Immature natural killer cell (primary cell): ENCODE results near the gene MAPKAP1. TPM values are rescaled to one million over a fixed set of nuclear protein-coding genes. Genes with fewer than 3 reads are reported as not detected.

Experiments
- DNase-seq, 3 donors: peaks; one replicate each; pipeline ENCODE4 v3.0.0; 2022; ENCODE audit warnings: mixed read lengths in 1 of 3
- H3K27ac Mint-ChIP-seq, 6 donors: one replicate each; pipeline ENCODE4 v1.8.0; 2020; ENCODE audit warnings: mixed read lengths in 6 of 6, mild to moderate bottlenecking in 5 of 6, inconsistent platforms in 4 of 6, moderate library complexity in 3 of 6
- H3K27me3 Mint-ChIP-seq, 3 donors: one replicate each; pipeline ENCODE4 v1.8.0; 2020 to 2021; ENCODE audit warnings: low read depth in 3 of 3, mild to moderate bottlenecking in 3 of 3, mixed read lengths in 3 of 3, moderate library complexity in 3 of 3, inconsistent platforms in 1 of 3
- H3K36me3 Mint-ChIP-seq, 3 donors: one replicate each; pipeline ENCODE4 v1.8.0; 2020; ENCODE audit warnings: mixed read lengths in 3 of 3, inconsistent platforms in 2 of 3, mild to moderate bottlenecking in 2 of 3
- H3K4me1 Mint-ChIP-seq, 2 donors: one replicate each; pipeline ENCODE4 v1.8.0; 2020; ENCODE audit warnings: inconsistent platforms in 2 of 2, mild to moderate bottlenecking in 2 of 2, mixed read lengths in 2 of 2, moderate library complexity in 1 of 2
- H3K4me3 Mint-ChIP-seq, 5 donors: one replicate each; pipeline ENCODE4 v1.8.0; 2020; ENCODE audit warnings: mild to moderate bottlenecking in 5 of 5, mixed read lengths in 5 of 5, inconsistent platforms in 3 of 5, moderate library complexity in 3 of 5
- H3K9me3 Mint-ChIP-seq, 6 donors: one replicate each; pipeline ENCODE4 v1.8.0; 2020; ENCODE audit warnings: mild to moderate bottlenecking in 6 of 6, mixed read lengths in 6 of 6, inconsistent platforms in 4 of 6, moderate library complexity in 3 of 6
- polyA plus RNA-seq, 3 donors: library from polyadenylated mRNA; unstranded; fragments of 300-500 nt; fragmentation: Illumina TruSeq; gene quantifications; one replicate each; pipeline ENCODE4 v1.2.3, GENCODE V29; 2021

MAPKAP1 gene
- polyA plus RNA-seq, 3 donors from 2014 or later: 56.9 to 75.1 (median 59.3) TPM

DNA sequence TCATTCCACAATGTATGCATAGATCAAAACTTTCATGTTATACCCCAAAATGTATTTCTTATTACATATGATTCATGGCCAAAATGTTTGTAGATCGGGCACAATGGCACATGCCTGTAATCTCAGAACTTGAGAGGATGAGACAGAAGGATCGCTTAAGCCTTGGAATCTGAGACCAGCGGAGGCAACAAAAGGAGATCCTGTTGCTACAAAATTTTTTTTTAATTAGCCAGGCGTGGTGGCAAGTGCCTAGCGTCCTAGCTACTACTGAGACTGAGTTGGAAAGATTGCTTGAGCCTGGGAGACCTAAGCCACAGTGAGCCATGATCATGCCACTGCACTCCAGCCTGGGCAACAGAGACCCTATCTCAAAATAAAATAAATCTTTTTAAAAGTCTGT, 89.9 kb downstream of the MAPKAP1 start:
- no peak overlapping the region for H3K27ac Mint-ChIP-seq
- H3K36me3 Mint-ChIP-seq: no peaks in the 10 kb centered on the region
- H3K4me1 Mint-ChIP-seq: peaks cover 9 to 20% of the 10 kb centered on the region in 2 donors
- no peaks in the 10 kb centered on the region for H3K9me3 Mint-ChIP-seq
- no peak for DNase-seq
- no peaks in the 10 kb centered on the region for H3K27me3 Mint-ChIP-seq
- H3K4me3 Mint-ChIP-seq: no peak overlapping the region

- no peaks in the 10 kb centered on the region for H3K27me3 Mint-ChIP-seq
- peaks cover 9 to 32% of the 10 kb centered on the region in 2 donors for H3K4me1 Mint-ChIP-seq
- no peak overlapping the region for H3K27ac Mint-ChIP-seq
These were observed 93.9 kb downstream of the MAPKAP1 start for GRCh38 chr9:125613141-125613540.

GRCh38 chr9:125612616-125613015, 94.4 kb downstream of the MAPKAP1 start:
- Mint-ChIP-seq H3K36me3 (no peaks in the 10 kb centered on the region), H3K27ac (no peak overlapping the region), H3K27me3 (no peaks in the 10 kb centered on the region), H3K9me3 (no peaks in the 10 kb centered on the region), H3K4me3 (no peak overlapping the region), H3K4me1 (peaks cover 9 to 32% of the 10 kb centered on the region in 2 donors)
- DNase-seq: no peak

More at GRCh38 chr9:125613141-125613540, 93.9 kb downstream of the MAPKAP1 start:
- H3K9me3 Mint-ChIP-seq: no peaks in the 10 kb centered on the region
- DNase-seq: no peak
- no peak overlapping the region for H3K4me3 Mint-ChIP-seq
- no peaks in the 10 kb centered on the region for H3K36me3 Mint-ChIP-seq

DNA sequence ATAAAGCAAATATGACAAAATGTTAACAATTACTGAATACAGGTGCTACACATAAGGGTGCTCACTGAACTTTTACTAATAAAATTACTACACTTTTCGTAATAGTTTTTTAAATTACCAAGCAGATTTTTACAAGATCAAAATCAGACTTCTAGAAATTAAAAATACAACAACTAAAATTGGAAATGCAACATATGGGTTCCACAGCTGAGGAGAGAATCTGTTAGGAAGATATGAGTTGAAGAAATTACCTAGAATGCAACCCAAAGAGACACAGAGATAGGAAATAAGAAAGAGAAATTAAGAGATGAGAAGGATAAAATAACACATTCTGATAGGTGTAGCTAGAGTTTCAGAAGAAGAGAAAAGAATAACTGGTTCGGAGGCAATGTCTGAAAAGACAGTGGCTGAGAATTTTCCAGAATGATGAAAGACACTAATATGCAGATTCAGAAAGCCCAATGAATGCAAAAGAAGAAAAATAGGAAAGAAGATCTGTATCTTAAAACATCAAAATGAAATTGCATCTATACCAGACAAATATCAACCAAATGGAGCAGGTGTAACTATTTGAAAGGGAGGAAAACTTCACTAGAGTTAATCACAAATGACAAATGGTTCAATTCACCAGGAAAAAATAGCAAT, 95.8 kb downstream of the MAPKAP1 start:
- H3K4me1 Mint-ChIP-seq: peaks cover 12 to 32% of the 10 kb centered on the region in 2 donors
- no peak for DNase-seq

DNA sequence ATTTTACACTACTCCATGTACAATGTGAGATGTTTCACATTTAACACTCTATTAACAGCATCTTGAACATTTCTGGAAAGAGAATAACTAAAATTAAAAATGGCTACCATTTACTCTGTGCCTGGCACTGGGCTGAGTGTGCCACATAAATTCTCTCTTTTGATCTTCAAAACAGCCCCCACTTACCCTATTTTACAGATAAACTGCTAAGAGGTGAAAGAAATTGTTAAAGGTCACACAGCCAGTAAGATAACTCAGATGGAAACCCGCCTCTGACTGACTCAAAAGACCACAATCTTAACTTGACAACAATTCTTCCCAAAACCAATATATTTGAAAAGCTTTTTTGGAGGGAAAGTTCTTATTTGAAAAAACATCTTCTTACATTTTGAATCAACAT, 97.3 kb downstream of the MAPKAP1 start:
- H3K36me3 Mint-ChIP-seq: no peaks in the 10 kb centered on the region
- no peaks in the 10 kb centered on the region for H3K27me3 Mint-ChIP-seq
- peak overlapping the region in 1 of 6 donors; percentile 6 for H3K27ac Mint-ChIP-seq
- no peaks in the 10 kb centered on the region for H3K9me3 Mint-ChIP-seq
- no peak overlapping the region for H3K4me3 Mint-ChIP-seq
- no peak for DNase-seq
- H3K4me1 Mint-ChIP-seq: peaks cover 14 to 32% of the 10 kb centered on the region in 2 donors

More for the DNA sequence above, 95.8 kb downstream of the MAPKAP1 start:
- Mint-ChIP-seq H3K9me3 (no peaks in the 10 kb centered on the region), H3K36me3 (no peaks in the 10 kb centered on the region), H3K27ac (no peak overlapping the region), H3K27me3 (no peaks in the 10 kb centered on the region), H3K4me3 (no peak overlapping the region)

DNA sequence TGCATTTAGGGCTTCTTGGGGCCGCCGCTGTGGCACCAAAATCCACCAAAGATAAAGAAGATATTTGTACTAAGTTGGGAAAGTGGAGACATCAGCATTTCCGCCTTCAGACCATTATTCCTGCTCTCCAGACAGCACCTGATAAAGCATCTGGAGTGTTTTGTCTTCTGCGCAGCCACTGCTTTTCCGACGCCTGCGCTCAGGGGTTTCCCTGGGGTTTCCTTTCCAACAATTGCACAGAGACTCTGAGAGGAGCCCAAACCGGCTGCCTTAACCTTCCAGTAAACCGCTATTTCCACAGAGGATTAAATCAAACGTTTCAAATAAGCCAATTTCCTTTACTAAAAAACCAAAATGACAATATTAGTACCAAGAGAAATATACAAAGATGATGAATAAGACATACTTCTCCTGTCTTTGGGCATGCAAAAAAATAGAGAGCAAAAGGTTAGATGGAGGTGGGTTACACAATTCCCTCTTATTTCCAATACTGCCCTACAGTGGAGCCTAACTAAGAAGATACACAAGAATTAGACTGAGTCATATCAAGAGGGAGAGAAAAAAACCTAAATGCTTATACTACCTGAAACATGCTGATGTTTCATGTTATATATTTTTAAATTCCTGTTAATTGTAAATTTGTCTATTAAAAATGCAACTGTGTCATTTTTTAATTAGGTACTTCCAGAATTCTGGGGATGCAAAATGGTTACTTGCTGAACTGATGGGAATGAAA, 98.4 kb downstream of the MAPKAP1 start:
- Mint-ChIP-seq H3K27me3 (no peaks in the 10 kb centered on the region), H3K27ac (no peak overlapping the region), H3K9me3 (no peaks in the 10 kb centered on the region), H3K4me3 (no peak overlapping the region), H3K36me3 (no peaks in the 10 kb centered on the region), H3K4me1 (peaks cover 14 to 32% of the 10 kb centered on the region in 2 donors)
- DNase-seq: no peak

DNA sequence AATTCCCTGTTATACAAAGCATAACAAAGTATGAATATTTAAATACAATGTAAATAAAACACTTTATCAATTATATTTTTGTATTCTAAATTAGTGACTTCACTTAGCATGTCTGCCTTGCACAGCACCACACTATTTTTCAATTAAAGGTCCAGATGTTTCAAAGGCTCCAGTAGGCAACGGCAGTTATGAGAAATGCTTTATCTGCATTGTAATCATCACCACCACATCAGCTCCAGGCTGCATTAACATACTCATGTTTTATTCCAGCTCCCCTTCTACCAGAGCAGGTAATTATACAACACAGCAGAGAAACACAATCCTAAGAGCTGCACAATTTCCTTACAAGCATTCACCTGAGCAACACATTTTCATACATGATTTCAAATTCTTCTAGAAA, 102.8 kb downstream of the MAPKAP1 start:
- H3K9me3 Mint-ChIP-seq: no peaks in the 10 kb centered on the region
- H3K36me3 Mint-ChIP-seq: no peaks in the 10 kb centered on the region
- H3K4me3 Mint-ChIP-seq: no peak overlapping the region
- H3K4me1 Mint-ChIP-seq: peaks cover 17 to 28% of the 10 kb centered on the region in 2 donors
- H3K27me3 Mint-ChIP-seq: no peaks in the 10 kb centered on the region
- no peak overlapping the region for H3K27ac Mint-ChIP-seq
- DNase-seq: no peak

GRCh38 chr9:125603478-125604021, 103.5 kb downstream of the MAPKAP1 start:
- no peaks in the 10 kb centered on the region for H3K9me3 Mint-ChIP-seq
- H3K36me3 Mint-ChIP-seq: no peaks in the 10 kb centered on the region
- H3K27ac Mint-ChIP-seq: no peak overlapping the region
- H3K4me3 Mint-ChIP-seq: no peak overlapping the region
- no peaks in the 10 kb centered on the region for H3K27me3 Mint-ChIP-seq
- peaks cover 14 to 28% of the 10 kb centered on the region in 2 donors for H3K4me1 Mint-ChIP-seq
- no peak for DNase-seq

DNA sequence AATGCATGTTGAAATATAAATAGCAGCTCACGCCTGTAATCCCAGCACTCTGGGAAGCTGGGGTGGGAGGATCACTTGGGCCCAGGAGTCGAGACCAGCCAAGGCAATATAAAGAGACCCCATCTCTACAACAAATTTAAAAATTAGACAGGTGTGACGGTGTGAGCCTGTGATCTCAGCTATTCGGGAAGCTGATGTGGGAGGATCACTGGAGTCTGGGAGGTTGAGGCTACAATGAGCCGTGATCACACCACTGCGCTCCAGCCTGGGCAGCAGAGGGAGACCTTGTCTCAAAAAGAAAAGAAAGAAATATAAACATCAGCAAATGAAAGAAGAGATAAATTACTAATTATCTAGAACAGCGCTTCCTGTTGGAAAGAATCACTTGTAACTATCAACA, 105.0 kb downstream of the MAPKAP1 start:
- Mint-ChIP-seq H3K27ac (no peak overlapping the region), H3K4me1 (peaks cover 13 to 28% of the 10 kb centered on the region in 2 donors), H3K36me3 (no peaks in the 10 kb centered on the region), H3K4me3 (no peak overlapping the region), H3K9me3 (no peaks in the 10 kb centered on the region), H3K27me3 (no peaks in the 10 kb centered on the region)
- DNase-seq: no peak

DNA sequence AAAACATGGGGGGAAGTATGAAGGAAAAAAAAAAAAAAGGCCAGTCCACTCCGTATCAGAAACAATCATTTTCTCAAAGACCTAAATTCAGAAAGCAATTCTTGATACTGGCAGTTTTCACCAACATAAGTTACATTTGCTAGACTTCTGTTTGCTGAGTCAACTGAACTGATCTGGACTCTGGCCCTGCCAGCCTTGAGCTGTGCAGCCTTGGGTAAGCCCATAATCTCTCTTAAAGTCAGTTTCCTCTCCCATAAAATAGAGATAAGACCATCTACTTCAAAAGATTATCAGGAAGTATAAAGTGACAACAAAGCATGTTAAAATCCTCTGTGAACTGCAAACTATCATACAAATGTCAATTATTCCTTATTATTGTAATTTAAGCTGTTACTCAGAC, 106.8 kb downstream of the MAPKAP1 start:
- Mint-ChIP-seq H3K4me1 (peaks cover 10 to 37% of the 10 kb centered on the region in 2 donors), H3K27me3 (no peaks in the 10 kb centered on the region), H3K4me3 (no peak overlapping the region), H3K9me3 (no peaks in the 10 kb centered on the region), H3K27ac (no peak overlapping the region), H3K36me3 (peaks cover 0 to 4% (median 0%) of the 10 kb centered on the region in 3 donors)
- DNase-seq: no peak

DNA sequence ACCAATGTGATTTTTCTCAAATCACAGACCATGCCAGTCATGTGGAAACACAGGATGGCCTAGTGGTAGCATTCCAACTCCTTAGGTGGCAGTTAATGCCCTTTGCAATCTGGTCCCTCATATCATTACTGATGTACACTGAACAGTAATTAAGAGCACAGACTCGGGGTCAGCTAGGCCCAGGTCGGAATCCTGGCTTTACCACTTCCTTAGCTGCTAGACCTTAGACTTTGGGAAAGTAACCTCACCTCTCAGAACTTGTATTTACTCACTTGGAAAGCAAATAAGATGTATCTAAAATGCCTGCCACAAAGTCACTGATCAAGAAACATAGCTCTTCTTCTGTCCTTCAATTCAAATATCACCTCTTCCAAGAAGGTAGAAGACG, 112.8 kb downstream of the MAPKAP1 start:
- H3K36me3 Mint-ChIP-seq: peaks cover 0 to 4% (median 0%) of the 10 kb centered on the region in 3 donors
- no peak overlapping the region for H3K4me3 Mint-ChIP-seq
- H3K4me1 Mint-ChIP-seq: peaks cover 16 to 33% of the 10 kb centered on the region in 2 donors
- DNase-seq: no peak
- H3K9me3 Mint-ChIP-seq: no peaks in the 10 kb centered on the region
- H3K27ac Mint-ChIP-seq: no peak overlapping the region
- no peaks in the 10 kb centered on the region for H3K27me3 Mint-ChIP-seq

DNA sequence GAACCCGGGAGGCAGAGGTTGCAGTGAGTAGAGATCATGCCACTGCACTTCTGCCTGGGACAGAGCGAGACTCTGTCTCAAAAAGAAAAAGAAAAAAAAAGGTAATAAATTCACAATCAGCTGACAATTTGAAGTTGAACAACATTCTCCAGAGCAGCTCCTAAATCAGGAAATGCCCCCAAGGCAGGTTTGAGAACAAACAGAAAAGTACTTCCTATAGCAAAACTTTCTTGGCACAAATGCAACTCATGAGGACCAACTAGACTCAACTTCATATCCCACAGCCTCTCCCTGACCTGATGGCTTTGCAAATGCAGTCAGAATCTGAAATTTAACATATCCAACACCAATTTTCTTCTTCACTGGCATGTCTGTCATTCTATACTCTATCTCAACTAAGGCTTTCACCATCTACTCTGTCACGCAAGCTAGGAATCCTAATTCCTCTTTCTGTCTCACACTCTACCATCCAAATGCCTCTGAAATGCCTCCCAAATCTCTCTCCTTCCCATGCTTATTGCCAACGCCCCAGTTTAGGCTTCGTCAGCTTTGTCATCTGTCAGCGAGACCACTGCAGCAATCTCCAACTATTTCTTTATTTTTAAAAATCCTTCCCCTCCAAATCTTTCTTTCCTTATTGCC, 113.3 kb downstream of the MAPKAP1 start:
- no peak overlapping the region for H3K4me3 Mint-ChIP-seq

GRCh38 chr9:125591888-125592287, 115.1 kb downstream of the MAPKAP1 start:
- H3K9me3 Mint-ChIP-seq: no peaks in the 10 kb centered on the region
- H3K4me3 Mint-ChIP-seq: no peak overlapping the region
- H3K36me3 Mint-ChIP-seq: peaks cover 0 to 4% (median 0%) of the 10 kb centered on the region in 3 donors
- peaks cover 16 to 39% of the 10 kb centered on the region in 2 donors for H3K4me1 Mint-ChIP-seq
- no peak overlapping the region for H3K27ac Mint-ChIP-seq
- H3K27me3 Mint-ChIP-seq: no peaks in the 10 kb centered on the region
- no peak for DNase-seq

More for the DNA sequence above, 113.3 kb downstream of the MAPKAP1 start:
- no peaks in the 10 kb centered on the region for H3K27me3 Mint-ChIP-seq
- H3K9me3 Mint-ChIP-seq: no peaks in the 10 kb centered on the region
- H3K27ac Mint-ChIP-seq: peak overlapping the region in 4 of 6 donors; percentile 7 to 50 (median 11)
- H3K36me3 Mint-ChIP-seq: peaks cover 0 to 4% (median 0%) of the 10 kb centered on the region in 3 donors
- no peak for DNase-seq
- H3K4me1 Mint-ChIP-seq: peaks cover 16 to 33% of the 10 kb centered on the region in 2 donors

- no peaks in the 10 kb centered on the region for H3K9me3 Mint-ChIP-seq
- no peak for DNase-seq
- H3K4me1 Mint-ChIP-seq: peaks cover 18 to 42% of the 10 kb centered on the region in 2 donors
- no peak overlapping the region for H3K27ac Mint-ChIP-seq
- H3K27me3 Mint-ChIP-seq: no peaks in the 10 kb centered on the region
- H3K4me3 Mint-ChIP-seq: no peak overlapping the region
- H3K36me3 Mint-ChIP-seq: peaks cover 0 to 4% (median 0%) of the 10 kb centered on the region in 3 donors
These were observed 115.8 kb downstream of the MAPKAP1 start for GRCh38 chr9:125591245-125591644.
